ENCODE measurements around the gene ARFRP1.

GRCh38 chr20:63744158-63744557 lies 36.4 kb upstream of the ARFRP1 start:
- TF ChIP-seq, protein P1, sequence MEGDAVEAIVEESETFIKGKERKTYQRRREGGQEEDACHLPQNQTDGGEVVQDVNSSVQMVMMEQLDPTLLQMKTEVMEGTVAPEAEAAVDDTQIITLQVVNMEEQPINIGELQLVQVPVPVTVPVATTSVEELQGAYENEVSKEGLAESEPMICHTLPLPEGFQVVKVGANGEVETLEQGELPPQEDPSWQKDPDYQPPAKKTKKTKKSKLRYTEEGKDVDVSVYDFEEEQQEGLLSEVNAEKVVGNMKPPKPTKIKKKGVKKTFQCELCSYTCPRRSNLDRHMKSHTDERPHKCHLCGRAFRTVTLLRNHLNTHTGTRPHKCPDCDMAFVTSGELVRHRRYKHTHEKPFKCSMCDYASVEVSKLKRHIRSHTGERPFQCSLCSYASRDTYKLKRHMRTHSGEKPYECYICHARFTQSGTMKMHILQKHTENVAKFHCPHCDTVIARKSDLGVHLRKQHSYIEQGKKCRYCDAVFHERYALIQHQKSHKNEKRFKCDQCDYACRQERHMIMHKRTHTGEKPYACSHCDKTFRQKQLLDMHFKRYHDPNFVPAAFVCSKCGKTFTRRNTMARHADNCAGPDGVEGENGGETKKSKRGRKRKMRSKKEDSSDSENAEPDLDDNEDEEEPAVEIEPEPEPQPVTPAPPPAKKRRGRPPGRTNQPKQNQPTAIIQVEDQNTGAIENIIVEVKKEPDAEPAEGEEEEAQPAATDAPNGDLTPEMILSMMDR (IDR thresholded peaks at IDR 0.05 in 4 of 5, conservative IDR thresholded peaks at IDR 0.05 in 1 of 5): no peak
- no peak for TF ChIP-seq POLR2A (IDR thresholded peaks at IDR 0.05)

Data from gastrocnemius medialis (tissue), 4 donors.